Measurements from ENCODE around the gene VNN1. TPM values are rescaled to one million over a fixed set of nuclear protein-coding genes. Genes with fewer than 3 reads are reported as not detected.

The VNN1 gene
- polyA plus RNA-seq, 1 experiment, result not detected

- TF ChIP-seq CTCF (IDR thresholded peaks at IDR 0.05; ENCODE audit: insufficient read depth, low read depth, low read length), result no peak
- H3K36me3 ChIP-seq (ENCODE audit: control insufficient read depth, insufficient read depth, low read length), result no peaks in the 10 kb centered on the region
- ChIA-PET POLR2A (no interaction called here), CTCF (interaction anchor here (0.8 kb wide), 1 partner anchor 17 kb away, joined by 3 read pairs; no protein-coding TSS in a partner anchor)
- no peak for DNase-seq (ENCODE audit: low read depth)
- no peaks in the 10 kb centered on the region for H3K27me3 ChIP-seq (ENCODE audit: control insufficient read depth, insufficient read depth, low read length)
- H3K4me3 ChIP-seq (ENCODE audit: low read depth, low read length), result no peak overlapping the region
Measured at GRCh38 chr6:132666118-132666517, 47.7 kb downstream of the VNN1 start.

- no peaks in the 10 kb centered on the region for H3K27me3 ChIP-seq (ENCODE audit: control insufficient read depth, insufficient read depth, low read length)
- TF ChIP-seq CTCF (IDR thresholded peaks at IDR 0.05; ENCODE audit: insufficient read depth, low read depth, low read length), result no peak
- H3K36me3 ChIP-seq (ENCODE audit: control insufficient read depth, insufficient read depth, low read length), result no peaks in the 10 kb centered on the region
- no peak overlapping the region for H3K4me3 ChIP-seq (ENCODE audit: low read depth, low read length)
- ChIA-PET CTCF (interaction anchor here (1.2 kb wide), 1 partner anchor 9 kb away, joined by 3 read pairs; no protein-coding TSS in a partner anchor), POLR2A (no interaction called here)
- DNase-seq (ENCODE audit: low read depth), result no peak
Measured at GRCh38 chr6:132664309-132665034, 49.4 kb downstream of the VNN1 start.

GRCh38 chr6:132663661-132664060 is 50.2 kb downstream of the VNN1 start:
- no peaks in the 10 kb centered on the region for H3K36me3 ChIP-seq (ENCODE audit: control insufficient read depth, insufficient read depth, low read length)
- no peaks in the 10 kb centered on the region for H3K27me3 ChIP-seq (ENCODE audit: control insufficient read depth, insufficient read depth, low read length)
- no peak overlapping the region for H3K4me3 ChIP-seq (ENCODE audit: low read depth, low read length)
- CTCF ChIA-PET, result interaction anchor here (1.2 kb wide), 1 partner anchor 9 kb away, joined by 3 read pairs; no protein-coding TSS in a partner anchor
- no peak for DNase-seq (ENCODE audit: low read depth)
- TF ChIP-seq CTCF (IDR thresholded peaks at IDR 0.05; ENCODE audit: insufficient read depth, low read depth, low read length), result no peak
- POLR2A ChIA-PET, result no interaction called here

GRCh38 chr6:132661906-132662305 is 51.9 kb downstream of the VNN1 start:
- ChIA-PET POLR2A (no interaction called here), CTCF (no interaction called here)
- no peaks in the 10 kb centered on the region for H3K36me3 ChIP-seq (ENCODE audit: control insufficient read depth, insufficient read depth, low read length)
- DNase-seq (ENCODE audit: low read depth), result no peak
- H3K4me3 ChIP-seq (ENCODE audit: low read depth, low read length), result no peak overlapping the region
- no peak for TF ChIP-seq CTCF (IDR thresholded peaks at IDR 0.05; ENCODE audit: insufficient read depth, low read depth, low read length)
- no peaks in the 10 kb centered on the region for H3K27me3 ChIP-seq (ENCODE audit: control insufficient read depth, insufficient read depth, low read length)

- no peak for DNase-seq (ENCODE audit: low read depth)
- TF ChIP-seq CTCF (IDR thresholded peaks at IDR 0.05; ENCODE audit: insufficient read depth, low read depth, low read length), result no peak
- POLR2A ChIA-PET, result no interaction called here
Measured at GRCh38 chr6:132659082-132659481, 54.8 kb downstream of the VNN1 start, which contains the start of gene TAAR1. TAAR1 (minus strand) TSS chr6:132659182; CDS start chr6:132646003, 13,179 bp downstream.

More at GRCh38 chr6:132659082-132659481, 54.8 kb downstream of the VNN1 start, which contains the start of gene TAAR1:
- Histone ChIP-seq H3K36me3 (ENCODE audit: control insufficient read depth, insufficient read depth, low read length) (no peaks in the 10 kb centered on the region), H3K27me3 (ENCODE audit: control insufficient read depth, insufficient read depth, low read length) (no peaks in the 10 kb centered on the region), H3K4me3 (ENCODE audit: low read depth, low read length) (no peak within 1 kb of the TSS)
- CTCF ChIA-PET, result interaction anchor here (1.6 kb wide), 1 partner anchor 379 kb away, joined by 4 read pairs; no protein-coding TSS in a partner anchor

Measured in BJ (cell line).